HepG2 (cell line): ENCODE results near the gene SPRYD3. TPM values are rescaled to one million over a fixed set of nuclear protein-coding genes. Genes with fewer than 3 reads are reported as not detected.
A peak's percentile ranks its signal among the peaks of the same experiment; 100 is the strongest.

Source experiments
- ARID2 ChIP-seq: sonication (generic); formaldehyde crosslinking; IDR thresholded peaks from 2 replicates; pipeline ENCODE4 v1.8.1; 2022; ENCODE audit warnings: mild to moderate bottlenecking, missing genetic modification reagents, borderline replicate concordance
- CREB3 ChIP-seq: sonication (generic); formaldehyde crosslinking; IDR thresholded peaks from 2 replicates; pipeline ENCODE4 v1.5.0; 2020; ENCODE audit warnings: missing genetic modification reagents
- GPN1 ChIP-seq: sonication (generic); formaldehyde crosslinking; IDR thresholded peaks from 2 replicates; pipeline ENCODE4 v1.5.1; 2020; ENCODE audit warnings: missing genetic modification reagents, borderline replicate concordance
- HMGXB4 ChIP-seq, 2 experiments: sonication (generic) in 1 of 2; formaldehyde crosslinking in 1 of 2; IDR thresholded peaks; 2 replicates each; pipeline versions ENCODE4 v1.4.0 to v1.6.1; 2018 to 2020; ENCODE audit warnings: missing genetic modification reagents in 2 of 2, borderline replicate concordance in 1 of 2, low read depth in 1 of 2, mild to moderate bottlenecking in 1 of 2, missing biosample characterization in 1 of 2
- KLF6 ChIP-seq: IDR thresholded peaks from 2 replicates; pipeline ENCODE4 v1.8.0; 2016; ENCODE audit warnings: missing biosample characterization, missing genetic modification reagents
- MBNL3 ChIP-seq: fragments of 250-450 bp; sonication (Bioruptor Pico); conservative IDR thresholded peaks from 2 replicates; pipeline ENCODE4 v1.8.0; 2022; ENCODE audit warnings: mild to moderate bottlenecking, inconsistent platforms
- MEF2D ChIP-seq: sonication (generic); formaldehyde crosslinking; IDR thresholded peaks from 2 replicates; pipeline ENCODE4 v1.5.1; 2020; ENCODE audit warnings: mild to moderate bottlenecking, missing genetic modification reagents
- NFE2 ChIP-seq: sonication (generic); formaldehyde crosslinking; IDR thresholded peaks from 2 replicates; pipeline ENCODE4 v1.4.0; 2020; ENCODE audit warnings: missing genetic modification reagents
- NR2F6 ChIP-seq, 2 experiments: IDR thresholded peaks; 2 replicates each; pipeline ENCODE4 v1.6.1; 2016; ENCODE audit warnings: antibody characterized with exemption in 1 of 2, mild to moderate bottlenecking in 1 of 2
- PLSCR1 ChIP-seq: sonication (generic); formaldehyde crosslinking; IDR thresholded peaks from 2 replicates; pipeline ENCODE4 v1.5.0; 2020; ENCODE audit warnings: missing genetic modification reagents, mild to moderate bottlenecking, borderline replicate concordance
- RAD21 ChIP-seq: fragments of 450-650 bp; formaldehyde crosslinking; IDR thresholded peaks from 2 replicates; pipeline ENCODE4 v1.5.0; 2020; ENCODE audit warnings: mild to moderate bottlenecking
- SCMH1 ChIP-seq: sonication (generic); formaldehyde crosslinking; IDR thresholded peaks from 2 replicates; pipeline ENCODE4 v1.9.0; 2021; ENCODE audit warnings: missing genetic modification reagents, mild to moderate bottlenecking, borderline replicate concordance
- SMAD3 ChIP-seq: sonication (generic); formaldehyde crosslinking; IDR thresholded peaks from 2 replicates; pipeline ENCODE4 v1.4.0; 2020; ENCODE audit warnings: missing genetic modification reagents
- SOX5 ChIP-seq: IDR thresholded peaks from 2 replicates; pipeline ENCODE4 v1.6.1; 2016; ENCODE audit warnings: borderline replicate concordance
- SP1 ChIP-seq, 2 experiments: fragments of 450-650 bp in 1 of 2; sonication (generic) in 1 of 2; formaldehyde crosslinking in 1 of 2; IDR thresholded peaks; 2 replicates each; pipeline versions ENCODE4 v1.4.0 to v1.6.1; 2016 to 2020; ENCODE audit warnings: missing genetic modification reagents in 1 of 2
- TCF12 ChIP-seq, 2 experiments: fragments of 450-650 bp in 1 of 2; sonication (generic) in 1 of 2; formaldehyde crosslinking in 1 of 2; IDR thresholded peaks; 2 replicates each; pipeline versions ENCODE4 v1.6.1 to v1.8.0; 2017 to 2022; ENCODE audit warnings: antibody characterized with exemption in 1 of 2, mild to moderate bottlenecking in 1 of 2, missing genetic modification reagents in 1 of 2, moderate library complexity in 1 of 2
- TRIM24 ChIP-seq: sonication (generic); formaldehyde crosslinking; IDR thresholded peaks from 2 replicates; pipeline ENCODE4 v1.8.0; 2022; ENCODE audit warnings: mild to moderate bottlenecking, missing genetic modification reagents
- ZBTB44 ChIP-seq: sonication (generic); formaldehyde crosslinking; IDR thresholded peaks from 2 replicates; pipeline ENCODE4 v1.4.0; 2020; ENCODE audit warnings: missing genetic modification reagents
- ZFYVE20 ChIP-seq: sonication (generic); formaldehyde crosslinking; IDR thresholded peaks from 2 replicates; pipeline ENCODE4 v1.8.0; 2023; ENCODE audit warnings: low read depth, mild to moderate bottlenecking, moderate library complexity, missing genetic modification reagents, borderline replicate concordance
- ZMAT3 ChIP-seq: sonication (generic); formaldehyde crosslinking; conservative IDR thresholded peaks from 2 replicates; pipeline ENCODE4 v1.7.0; 2021; ENCODE audit warnings: missing genetic modification reagents
- ZNF12 ChIP-seq: sonication (generic); formaldehyde crosslinking; IDR thresholded peaks from 2 replicates; pipeline ENCODE4 v1.5.0; 2020; ENCODE audit warnings: missing genetic modification reagents
- ZNF383 ChIP-seq: sonication (generic); formaldehyde crosslinking; IDR thresholded peaks from 2 replicates; pipeline ENCODE4 v1.4.0; 2020; ENCODE audit warnings: missing genetic modification reagents, mild to moderate bottlenecking, borderline replicate concordance
- ZNF432 ChIP-seq: sonication (generic); formaldehyde crosslinking; IDR thresholded peaks from 2 replicates; pipeline ENCODE4 v1.5.0; 2020; ENCODE audit warnings: missing genetic modification reagents, mild to moderate bottlenecking, borderline replicate concordance
- ZNF567 ChIP-seq: sonication (generic); formaldehyde crosslinking; IDR thresholded peaks from 2 replicates; pipeline ENCODE4 v1.8.1; 2023; ENCODE audit warnings: mild to moderate bottlenecking, missing genetic modification reagents, borderline replicate concordance
- polyA plus RNA-seq, 8 experiments: library from polyadenylated mRNA; depleted of rRNA in 3 of 8; stranded (reverse) in 7 of 8; unstranded in 1 of 8; fragments of >200 nt; fragmentation: Illumina TruSeq in 4 of 8; extraction: Trizol in 4 of 8; gene quantifications; 2 replicates each; pipeline versions ENCODE4 v1.2.1 to v1.2.3, GENCODE V29; 2011 to 2016; ENCODE audit warnings: low read depth in 4 of 8, missing spikeins in 1 of 8, mixed read lengths in 1 of 8; ENCODE audit not compliant: insufficient read depth in 1 of 8
- total RNA-seq, 5 experiments: library from RNA; depleted of rRNA; stranded (reverse); fragments of >200 nt; fragmentation: Illumina TruSeq; extraction: Trizol; gene quantifications; 2 replicates each; pipeline ENCODE4 v1.2.3, GENCODE V29; 2016; ENCODE audit warnings: low read depth in 1 of 5

The SPRYD3 gene
- total and polyA plus RNA-seq, 2 of the 13 experiments (the other 11 are each of a cell fraction or from before 2014, with no cell fraction given), result 9.0 to 9.2 TPM

GRCh38 chr12:53049571-53050318 is 29.4 kb downstream of the SPRYD3 start, which contains the start of gene TNS2 (continued):
- TF ChIP-seq SP1 (IDR thresholded peaks at IDR 0.05) (no peak), SP1 (CRISPR knock-in tag; IDR thresholded peaks at IDR 0.05) (no peak; the same call in 1 of the 2 replicates), ZNF383 (CRISPR knock-in tag) (no peak), KLF6 (no peak), TRIM24 (CRISPR knock-in tag) (no peak), ZNF12 (no peak), ZNF432 (no peak), SCMH1 (no peak), SOX5 (CRISPR knock-in tag) (0 out of 2 replicates have a peak, but pooled peaks have one; percentile 12), ZNF567 (CRISPR knock-in tag) (no peak), ZBTB44 (no peak), MBNL3 (CRISPR knock-in tag) (no peak), TCF12 (IDR thresholded peaks at IDR 0.05) (no peak), TCF12 (CRISPR knock-in tag; IDR thresholded peaks at IDR 0.05) (peak; percentile 66; the same call in 1 of the 2 replicates), NR2F6 (IDR thresholded peaks at IDR 0.05) (peak; percentile 60), NR2F6 (CRISPR knock-in tag; IDR thresholded peaks at IDR 0.05) (no peak), ZFYVE20 (CRISPR knock-in tag) (no peak), CREB3 (no peak), RAD21 (CRISPR knock-in tag) (no peak), MEF2D (CRISPR knock-in tag) (peak; percentile 26; the same call in 1 of the 2 replicates), NFE2 (CRISPR knock-in tag) (no peak), GPN1 (CRISPR knock-in tag) (no peak), PLSCR1 (CRISPR knock-in tag) (no peak), HMGXB4 (CRISPR knock-in tag; IDR thresholded peaks at IDR 0.05; ENCODE audit: borderline replicate concordance in 1 of 2, low read depth in 1 of 2) (peak in 1 of 2 experiments; percentile 74; a peak in 2 of 4 replicates), ARID2 (CRISPR knock-in tag) (no peak), SMAD3 (CRISPR knock-in tag) (peak; percentile 39; the same call in 1 of the 2 replicates), ZMAT3 (CRISPR knock-in tag) (peak; percentile 84; the same call in 1 of the 2 replicates)
